Smooth muscle cell (in vitro differentiated cells): ENCODE results near the gene DZANK1. TPM values are rescaled to one million over a fixed set of nuclear protein-coding genes. Genes with fewer than 3 reads are reported as not detected.
A peak's percentile ranks its signal among the peaks of the same experiment; 100 is the strongest.

Experiments used
- DNase-seq: peaks from one replicate; lab custom pipeline; 2025; ENCODE audit not compliant: unreplicated experiment; lab: John Stamatoyannopoulos, UW
- H2AFZ ChIP-seq: fragments of 200-600 bp; sonication (generic); 2 replicates; pipeline ENCODE4 v1.6.0; 2016; ENCODE audit warnings: antibody characterized with exemption, low read depth, mild to moderate bottlenecking
- H3F3A ChIP-seq: fragments of 200-600 bp; sonication (generic); 2 replicates; pipeline ENCODE4 v1.6.0; 2017; ENCODE audit warnings: antibody characterized with exemption, low read depth
- H3K27ac ChIP-seq: fragments of 200-600 bp; sonication (generic); 2 replicates; pipeline ENCODE4 v1.5.1; 2016; ENCODE audit warnings: low read depth, mild to moderate bottlenecking
- H3K27me3 ChIP-seq: fragments of 200-600 bp; sonication (generic); 2 replicates; pipeline ENCODE4 v1.6.1; 2016; ENCODE audit warnings: low read depth, mild to moderate bottlenecking
- H3K36me3 ChIP-seq: fragments of 200-600 bp; sonication (generic); 2 replicates; pipeline ENCODE4 v1.5.1; 2016; ENCODE audit warnings: low read depth
- H3K4me1 ChIP-seq: fragments of 200-600 bp; sonication (generic); 2 replicates; pipeline ENCODE4 v1.5.1; 2016; ENCODE audit warnings: low read depth
- H3K4me2 ChIP-seq: fragments of 200-600 bp; sonication (generic); 2 replicates; pipeline ENCODE4 v1.6.0; 2016; ENCODE audit warnings: mild to moderate bottlenecking
- H3K4me3 ChIP-seq: fragments of 200-600 bp; sonication (generic); 2 replicates; pipeline ENCODE4 v1.5.1; 2016; ENCODE audit warnings: mild to moderate bottlenecking
- H3K79me2 ChIP-seq: fragments of 200-600 bp; sonication (generic); 2 replicates; pipeline ENCODE4 v1.6.0; 2016; ENCODE audit warnings: low read depth, mild to moderate bottlenecking
- H3K9ac ChIP-seq: fragments of 200-600 bp; sonication (generic); 2 replicates; pipeline ENCODE4 v1.6.0; 2016; ENCODE audit warnings: low read depth
- H3K9me3 ChIP-seq: fragments of 200-600 bp; sonication (generic); replicated peaks from 2 replicates; pipeline ENCODE4 v1.5.1; 2016; ENCODE audit warnings: low read depth
- H4K20me1 ChIP-seq: fragments of 200-600 bp; sonication (generic); 2 replicates; pipeline ENCODE4 v1.6.0; 2016; ENCODE audit warnings: low read depth
- CTCF ChIP-seq: fragments of 200-600 bp; sonication (generic); IDR thresholded peaks from 2 replicates; pipeline ENCODE4 v1.5.1; 2017; ENCODE audit warnings: borderline replicate concordance, mild to moderate bottlenecking, antibody characterized with exemption; ENCODE audit not compliant: insufficient read depth, poor library complexity, severe bottlenecking
- WGBS: methylation state at CpG from one replicate; pipeline ENCODE4 v1.1.7; 2016; ENCODE audit warnings: low lambda C conversion rate; 5-methylcytosine and 5-hydroxymethylcytosine counted together
- polyA plus RNA-seq: library from polyadenylated mRNA; unstranded; fragments of >200 nt; fragmentation: Nextera tagmentation; extraction: Ambion mirVana; gene quantifications from 2 replicates; pipeline ENCODE4 v1.2.1, GENCODE V29; 2016
- total RNA-seq: library from RNA; depleted of rRNA; stranded (reverse); fragments of >200 nt; gene quantifications from 2 replicates; pipeline ENCODE4 v1.2.3, GENCODE V29; 2014

DZANK1 gene
- total RNA-seq, result 2.7 and 2.9 TPM in 2 replicates
- 2.5 and 3.1 TPM in 2 replicates for polyA plus RNA-seq

DNA sequence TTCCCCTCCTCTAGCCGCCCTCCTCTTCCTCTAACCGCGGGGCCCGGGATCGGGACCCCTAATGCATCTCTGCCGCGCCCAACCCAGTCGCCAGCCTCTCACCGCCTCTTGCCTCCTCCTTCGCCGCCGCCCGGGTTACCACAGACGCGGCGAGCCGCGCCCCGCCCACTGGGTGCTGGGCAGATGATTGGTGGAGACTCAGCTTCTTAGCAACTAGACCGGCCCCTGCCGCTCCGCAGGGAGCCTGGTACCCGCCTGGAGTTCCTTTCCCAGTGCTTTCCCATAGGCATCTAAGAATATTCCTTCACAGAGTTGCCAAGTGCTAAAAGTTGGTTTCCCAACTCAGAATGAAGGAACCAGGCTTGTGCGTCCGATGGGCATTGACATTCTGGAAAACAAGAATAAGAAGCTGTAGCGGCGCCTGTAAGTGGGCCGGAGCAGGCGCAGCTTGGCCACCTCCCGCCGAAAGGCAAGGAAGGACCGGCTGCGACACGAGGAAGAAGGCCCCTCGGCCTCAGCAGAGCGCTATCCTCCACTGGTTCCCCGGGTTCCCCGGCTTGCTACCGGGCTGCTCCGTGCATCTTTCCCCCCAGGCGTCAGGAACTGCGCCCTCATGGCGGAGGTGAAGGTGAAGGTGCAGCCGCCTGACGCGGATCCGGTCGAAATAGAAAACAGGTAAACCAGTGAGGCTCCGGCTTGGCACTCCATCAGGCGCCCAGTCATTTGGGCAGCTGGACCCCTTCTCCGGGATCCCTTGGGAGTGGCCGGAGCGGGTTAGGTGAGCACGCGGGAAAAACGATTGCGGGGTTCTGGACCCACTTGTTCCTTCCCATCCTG lies at the start of gene DZANK1, which contains the start of gene POLR3F:
DZANK1 (minus strand) TSS at position 137 of the 837 bp plus-strand sequence. CDS start 1,672 bp downstream, outside the sequence.
POLR3F (plus strand) TSS at position 497 of the 837 bp plus-strand sequence; CDS start at position 614, 117 bp downstream.
- H3K27me3 ChIP-seq, result no peaks in the 10 kb centered on the region
- peak within 1 kb of the TSS; percentile 86 for H3K4me3 ChIP-seq
- no peak for TF ChIP-seq CTCF
- no peaks in the 10 kb centered on the region for H4K20me1 ChIP-seq
- no peaks in the 10 kb centered on the region for H3K36me3 ChIP-seq
- peak within 1 kb of the TSS; percentile 92 for H2AFZ ChIP-seq
- no peaks in the 10 kb centered on the region for H3K9me3 ChIP-seq
- WGBS, result under 1% methylated on average over 57 of the region's 57 CpGs
- H3K4me2 ChIP-seq, result peak within 1 kb of the TSS; percentile 97
- peak within 1 kb of the TSS; percentile 91 for H3K9ac ChIP-seq
- peak within 1 kb of the TSS; percentile 94 for H3K27ac ChIP-seq
- H3K4me1 ChIP-seq, result peaks cover 13% of the 10 kb centered on the region
- H3F3A ChIP-seq, result no peaks in the 10 kb centered on the region
- H3K79me2 ChIP-seq, result peaks cover 30% of the 10 kb centered on the region
- DNase-seq, result peak; percentile 86

- Histone ChIP-seq H3K4me2 (no peak overlapping the region), H3K27ac (no peak overlapping the region), H3F3A (no peaks in the 10 kb centered on the region), H2AFZ (no peak overlapping the region), H3K4me1 (peaks cover 5% of the 10 kb centered on the region), H3K9ac (no peak overlapping the region), H3K27me3 (no peaks in the 10 kb centered on the region), H3K9me3 (no peaks in the 10 kb centered on the region), H3K36me3 (peaks cover 10% of the 10 kb centered on the region), H3K79me2 (no peaks in the 10 kb centered on the region), H3K4me3 (no peak overlapping the region), H4K20me1 (peaks cover 4% of the 10 kb centered on the region)
- TF ChIP-seq CTCF, result no peak
- DNase-seq, result no peak
Measured at GRCh38 chr20:18515973-18516372, 49.1 kb upstream of the DZANK1 start.

DNA sequence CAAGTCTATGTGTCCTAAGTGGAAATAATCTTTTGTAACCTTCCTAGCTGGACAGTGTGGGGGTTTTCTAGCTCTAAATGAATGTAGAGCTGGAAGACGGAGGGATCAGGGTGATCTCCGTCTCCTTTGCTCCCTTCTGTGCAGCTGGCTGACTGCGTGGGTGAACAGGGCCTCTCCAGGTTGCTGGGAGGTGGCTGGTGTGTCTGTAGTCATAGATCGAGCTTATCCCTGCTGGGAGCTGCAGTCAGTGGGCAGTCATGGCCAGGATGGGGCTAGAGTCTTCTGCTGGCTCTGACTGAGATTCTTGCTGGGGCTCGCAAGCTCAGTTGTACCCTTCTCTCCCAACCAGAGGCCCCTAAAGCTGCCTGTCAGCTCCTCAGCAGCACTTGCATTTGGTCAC lies 47.3 kb upstream of the DZANK1 start:
- no peak overlapping the region for H3K4me2 ChIP-seq
- peaks cover 4% of the 10 kb centered on the region for H3K79me2 ChIP-seq
- peaks cover 4% of the 10 kb centered on the region for H4K20me1 ChIP-seq
- H3K9ac ChIP-seq, result no peak overlapping the region
- H3F3A ChIP-seq, result no peaks in the 10 kb centered on the region
- peaks cover 13% of the 10 kb centered on the region for H3K36me3 ChIP-seq
- no peak overlapping the region for H3K4me3 ChIP-seq
- H2AFZ ChIP-seq, result no peak overlapping the region
- 98% methylated on average over 5 of the region's 5 CpGs for WGBS
- no peak for TF ChIP-seq CTCF
- H3K9me3 ChIP-seq, result no peaks in the 10 kb centered on the region
- DNase-seq, result no peak
- no peak overlapping the region for H3K27ac ChIP-seq
- peaks cover 5% of the 10 kb centered on the region for H3K4me1 ChIP-seq
- no peaks in the 10 kb centered on the region for H3K27me3 ChIP-seq

DNA sequence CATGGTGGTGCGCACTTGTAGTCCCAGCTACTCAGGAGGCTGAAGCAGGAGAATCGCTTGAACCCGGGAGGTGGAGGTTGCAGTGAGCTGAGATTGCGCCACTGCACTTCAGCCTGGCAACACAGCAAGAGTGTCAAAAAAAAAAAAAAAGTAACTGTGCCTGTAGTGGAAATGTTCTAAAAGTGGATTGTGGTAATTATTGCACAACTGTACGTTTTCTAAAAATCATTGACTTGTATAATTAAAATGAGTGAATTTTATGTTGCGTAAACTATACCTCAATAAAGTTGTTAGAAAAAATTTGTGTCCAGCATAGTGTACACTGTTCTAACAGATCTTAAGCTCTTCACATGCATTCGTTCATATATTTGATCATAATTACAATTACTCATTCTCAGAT lies 46.4 kb upstream of the DZANK1 start:
- no peak overlapping the region for H3K4me3 ChIP-seq
- H3K79me2 ChIP-seq, result peaks cover 13% of the 10 kb centered on the region
- no peak for DNase-seq
- WGBS, result 97% methylated on average over 7 of the region's 7 CpGs
- TF ChIP-seq CTCF, result no peak
- H3K36me3 ChIP-seq, result peaks cover 13% of the 10 kb centered on the region
- peaks cover 9% of the 10 kb centered on the region for H3K4me1 ChIP-seq
- no peak overlapping the region for H3K9ac ChIP-seq
- H3K4me2 ChIP-seq, result no peak overlapping the region
- H4K20me1 ChIP-seq, result no peaks in the 10 kb centered on the region
- no peaks in the 10 kb centered on the region for H3F3A ChIP-seq
- no peaks in the 10 kb centered on the region for H3K9me3 ChIP-seq
- H2AFZ ChIP-seq, result no peak overlapping the region
- H3K27ac ChIP-seq, result no peak overlapping the region
- H3K27me3 ChIP-seq, result no peaks in the 10 kb centered on the region
